ENCODE measurements around the gene NIPAL4. TPM values are rescaled to one million over a fixed set of nuclear protein-coding genes. Genes with fewer than 3 reads are reported as not detected.
"Not testable (repeated sequence)": the region's sequence is repeated elsewhere in the genome, so short reads cannot be mapped to it uniquely, and the experiment has no call there.

NIPAL4 gene
- total RNA-seq, 2 donors from 2014 or later: 0.27 to 0.49 TPM

DNA sequence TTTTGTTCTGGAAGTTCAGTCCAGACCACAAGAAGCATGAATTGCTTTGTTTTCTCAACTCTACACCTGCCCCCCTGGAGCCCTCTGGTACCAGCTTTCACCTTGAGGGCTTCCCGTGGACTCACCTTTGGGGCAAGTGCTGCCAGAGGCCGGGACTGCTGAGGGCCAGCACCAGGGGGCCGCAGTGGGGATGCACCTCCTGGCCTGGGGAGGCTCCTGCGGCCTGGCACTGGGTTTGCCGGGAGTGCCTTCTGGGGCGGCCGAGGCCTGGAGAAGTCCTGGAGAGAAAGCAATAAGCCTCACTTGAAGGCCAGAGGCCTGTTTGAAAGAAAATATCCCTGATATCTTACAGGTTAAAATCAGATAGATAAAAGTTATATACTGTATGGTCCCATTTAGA is 21.7 kb downstream of the NIPAL4 start:
- H3K27me3 ChIP-seq (replicated peaks; ENCODE audit: insufficient read depth): no peaks in the 10 kb centered on the region
- TF ChIP-seq, protein P1, sequence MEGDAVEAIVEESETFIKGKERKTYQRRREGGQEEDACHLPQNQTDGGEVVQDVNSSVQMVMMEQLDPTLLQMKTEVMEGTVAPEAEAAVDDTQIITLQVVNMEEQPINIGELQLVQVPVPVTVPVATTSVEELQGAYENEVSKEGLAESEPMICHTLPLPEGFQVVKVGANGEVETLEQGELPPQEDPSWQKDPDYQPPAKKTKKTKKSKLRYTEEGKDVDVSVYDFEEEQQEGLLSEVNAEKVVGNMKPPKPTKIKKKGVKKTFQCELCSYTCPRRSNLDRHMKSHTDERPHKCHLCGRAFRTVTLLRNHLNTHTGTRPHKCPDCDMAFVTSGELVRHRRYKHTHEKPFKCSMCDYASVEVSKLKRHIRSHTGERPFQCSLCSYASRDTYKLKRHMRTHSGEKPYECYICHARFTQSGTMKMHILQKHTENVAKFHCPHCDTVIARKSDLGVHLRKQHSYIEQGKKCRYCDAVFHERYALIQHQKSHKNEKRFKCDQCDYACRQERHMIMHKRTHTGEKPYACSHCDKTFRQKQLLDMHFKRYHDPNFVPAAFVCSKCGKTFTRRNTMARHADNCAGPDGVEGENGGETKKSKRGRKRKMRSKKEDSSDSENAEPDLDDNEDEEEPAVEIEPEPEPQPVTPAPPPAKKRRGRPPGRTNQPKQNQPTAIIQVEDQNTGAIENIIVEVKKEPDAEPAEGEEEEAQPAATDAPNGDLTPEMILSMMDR (IDR thresholded peaks at IDR 0.05): no peak
- no peaks in the 10 kb centered on the region for H3K9me3 ChIP-seq
- no peak for ATAC-seq (ENCODE audit: insufficient number of reproducible peaks, low FRiP score, low read depth)
- H3K4me1 ChIP-seq (ENCODE audit: control insufficient read depth in 1 of 2, low read depth in 2 of 2): peaks cover 0 to 20% of the 10 kb centered on the region in 2 donors
- peaks cover 11% of the 10 kb centered on the region for H3K36me3 ChIP-seq
- no peak overlapping the region for H3K27ac ChIP-seq
- no peak overlapping the region for H3K4me3 ChIP-seq
- no peak for DNase-seq (ENCODE audit: low spot score)

DNA sequence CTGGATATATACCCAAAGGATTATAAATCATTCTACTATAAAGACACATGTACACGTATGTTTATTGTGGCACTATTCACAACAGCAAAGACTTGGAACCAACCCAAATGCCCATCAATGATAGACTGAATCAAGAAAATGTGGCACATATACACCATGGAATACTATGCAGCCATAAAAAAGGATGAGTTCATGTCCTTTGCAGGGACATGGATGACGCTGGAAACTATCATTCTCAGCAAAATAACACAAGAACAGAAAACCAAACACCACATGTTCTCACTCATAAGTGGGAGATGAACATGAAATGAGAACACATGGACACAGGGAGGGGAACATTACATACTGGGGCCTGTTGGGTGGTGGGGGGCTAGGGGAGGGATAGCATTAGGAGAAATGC is 22.7 kb downstream of the NIPAL4 start:
- not testable (repeated sequence) for H3K27me3 ChIP-seq (replicated peaks; ENCODE audit: insufficient read depth); DNase-seq (ENCODE audit: low spot score); H3K9me3 ChIP-seq; H3K27ac ChIP-seq; H3K4me3 ChIP-seq; ATAC-seq (ENCODE audit: insufficient number of reproducible peaks, low FRiP score, low read depth)
- Histone ChIP-seq H3K4me1 (ENCODE audit: control insufficient read depth in 1 of 2, low read depth in 2 of 2) (peaks cover 0 to 20% of the 10 kb centered on the region in 2 donors), H3K36me3 (peaks cover 20% of the 10 kb centered on the region)

DNA sequence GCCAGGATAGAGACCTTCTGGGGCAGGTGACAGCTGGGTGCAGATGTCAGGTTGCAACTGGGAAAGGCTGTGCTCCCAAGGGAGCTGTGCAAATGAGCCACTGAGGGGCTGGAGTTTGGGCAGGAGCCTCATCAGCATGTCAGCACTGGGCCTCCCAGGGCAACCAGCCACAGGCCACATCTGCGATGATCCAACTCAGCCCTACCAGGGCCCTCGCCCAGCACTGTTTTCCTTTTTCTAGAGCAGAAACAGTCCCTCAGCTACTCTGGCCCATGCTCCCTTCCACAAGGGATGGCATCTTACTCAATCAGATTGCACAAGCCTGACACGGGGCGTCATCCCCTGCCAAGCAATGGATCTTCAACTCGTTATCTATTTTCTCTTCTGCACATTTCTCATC is 24.8 kb downstream of the NIPAL4 start:
- ATAC-seq (ENCODE audit: insufficient number of reproducible peaks, low FRiP score, low read depth): no peak
- TF ChIP-seq, protein P1 (IDR thresholded peaks at IDR 0.05): no peak
- Histone ChIP-seq H3K27me3 (replicated peaks; ENCODE audit: insufficient read depth) (no peaks in the 10 kb centered on the region), H3K36me3 (peaks cover 30% of the 10 kb centered on the region), H3K4me1 (ENCODE audit: control insufficient read depth in 1 of 2, low read depth in 2 of 2) (peaks cover 0 to 3% of the 10 kb centered on the region in 2 donors), H3K9me3 (no peaks in the 10 kb centered on the region), H3K27ac (no peak overlapping the region), H3K4me3 (no peak overlapping the region)
- DNase-seq (ENCODE audit: low spot score): no peak

DNA sequence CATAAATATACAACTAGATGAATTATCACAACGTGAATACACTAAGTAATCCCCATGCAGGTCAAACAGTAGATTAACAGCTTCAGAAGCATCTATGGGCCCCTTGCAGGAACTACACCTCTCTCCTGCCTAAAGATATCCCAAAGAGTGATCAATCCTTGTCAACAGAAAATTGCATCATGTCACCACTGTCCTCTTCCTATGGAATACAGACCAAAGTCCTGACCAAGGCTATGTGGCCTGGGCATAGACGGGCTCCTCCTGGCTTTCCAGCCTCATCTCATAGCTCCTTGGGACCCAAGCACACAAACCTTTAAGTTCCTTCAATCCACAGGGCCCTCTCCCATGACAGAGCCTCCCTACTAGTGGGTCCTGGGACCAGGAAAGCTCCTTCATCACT is 25.3 kb downstream of the NIPAL4 start:
- DNase-seq (ENCODE audit: low spot score): no peak
- H3K27ac ChIP-seq: no peak overlapping the region
- H3K4me3 ChIP-seq: no peak overlapping the region
- H3K36me3 ChIP-seq: peaks cover 36% of the 10 kb centered on the region
- TF ChIP-seq, protein P1 (IDR thresholded peaks at IDR 0.05): no peak
- ATAC-seq (ENCODE audit: insufficient number of reproducible peaks, low FRiP score, low read depth): no peak
- no peaks in the 10 kb centered on the region for H3K4me1 ChIP-seq (ENCODE audit: control insufficient read depth in 1 of 2, low read depth in 2 of 2)
- no peaks in the 10 kb centered on the region for H3K27me3 ChIP-seq (replicated peaks; ENCODE audit: insufficient read depth)
- H3K9me3 ChIP-seq: no peaks in the 10 kb centered on the region

DNA sequence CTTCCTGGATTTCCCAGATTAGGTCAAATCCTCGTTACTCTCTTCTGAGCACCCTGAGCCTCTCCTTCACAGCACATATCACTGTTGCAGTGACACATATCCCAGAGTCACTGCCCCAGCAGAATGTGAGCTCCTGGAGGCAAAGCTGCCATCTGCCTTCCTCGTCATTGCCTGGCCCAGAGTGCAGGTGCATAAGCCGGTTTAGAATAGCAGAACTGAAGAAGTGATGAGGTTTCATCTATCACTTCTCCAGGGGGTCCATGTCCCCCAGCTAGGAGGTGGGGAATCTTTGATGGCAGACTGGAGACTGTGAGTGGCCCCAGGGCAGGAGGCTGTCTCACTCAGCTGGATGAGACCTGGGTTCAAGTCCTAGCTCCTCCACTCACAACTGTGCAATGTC is 25.8 kb downstream of the NIPAL4 start:
- H3K27ac ChIP-seq: no peak overlapping the region
- H3K36me3 ChIP-seq: peaks cover 38% of the 10 kb centered on the region
- no peak overlapping the region for H3K4me3 ChIP-seq
- H3K9me3 ChIP-seq: no peaks in the 10 kb centered on the region
- no peaks in the 10 kb centered on the region for H3K27me3 ChIP-seq (replicated peaks; ENCODE audit: insufficient read depth)
- H3K4me1 ChIP-seq (ENCODE audit: control insufficient read depth in 1 of 2, low read depth in 2 of 2): no peaks in the 10 kb centered on the region
- TF ChIP-seq, protein P1 (IDR thresholded peaks at IDR 0.05): no peak
- DNase-seq (ENCODE audit: low spot score): no peak
- no peak for ATAC-seq (ENCODE audit: insufficient number of reproducible peaks, low FRiP score, low read depth)

DNA sequence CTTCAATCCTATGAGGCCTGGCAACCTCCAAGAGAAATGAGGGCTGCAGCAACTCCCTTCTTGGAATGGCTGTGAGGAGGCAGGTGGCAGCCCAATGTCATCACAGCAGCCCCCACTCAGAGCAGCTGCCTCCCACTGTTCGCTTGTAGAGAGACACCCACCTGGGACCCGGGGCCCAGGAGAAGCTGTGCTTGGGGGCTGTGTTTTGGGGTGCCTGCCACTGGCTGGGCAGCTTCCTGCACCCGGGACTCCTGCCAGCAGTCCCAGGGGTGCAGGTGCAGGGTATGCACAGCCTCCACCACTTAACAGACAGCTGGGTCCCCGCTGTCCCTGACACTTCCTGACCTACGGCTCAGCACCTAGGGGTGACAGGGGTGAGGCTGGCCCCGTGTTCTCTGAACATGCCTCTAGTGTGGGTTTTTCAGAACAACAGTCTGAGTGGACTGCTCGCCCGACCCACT is 26.2 kb downstream of the NIPAL4 start:
- Histone ChIP-seq H3K4me3 (no peak overlapping the region), H3K27ac (no peak overlapping the region), H3K27me3 (replicated peaks; ENCODE audit: insufficient read depth) (no peaks in the 10 kb centered on the region), H3K9me3 (no peaks in the 10 kb centered on the region), H3K36me3 (peaks cover 39% of the 10 kb centered on the region), H3K4me1 (ENCODE audit: control insufficient read depth in 1 of 2, low read depth in 2 of 2) (no peaks in the 10 kb centered on the region)
- TF ChIP-seq, protein P1 (IDR thresholded peaks at IDR 0.05): no peak
- no peak for DNase-seq (ENCODE audit: low spot score)
- no peak for ATAC-seq (ENCODE audit: insufficient number of reproducible peaks, low FRiP score, low read depth)
